ENCODE results near the gene AMACR.
"Not testable (repeated sequence)": the region's sequence is repeated elsewhere in the genome, so short reads cannot be mapped to it uniquely, and the experiment has no call there.

Gene AMACR

DNA sequence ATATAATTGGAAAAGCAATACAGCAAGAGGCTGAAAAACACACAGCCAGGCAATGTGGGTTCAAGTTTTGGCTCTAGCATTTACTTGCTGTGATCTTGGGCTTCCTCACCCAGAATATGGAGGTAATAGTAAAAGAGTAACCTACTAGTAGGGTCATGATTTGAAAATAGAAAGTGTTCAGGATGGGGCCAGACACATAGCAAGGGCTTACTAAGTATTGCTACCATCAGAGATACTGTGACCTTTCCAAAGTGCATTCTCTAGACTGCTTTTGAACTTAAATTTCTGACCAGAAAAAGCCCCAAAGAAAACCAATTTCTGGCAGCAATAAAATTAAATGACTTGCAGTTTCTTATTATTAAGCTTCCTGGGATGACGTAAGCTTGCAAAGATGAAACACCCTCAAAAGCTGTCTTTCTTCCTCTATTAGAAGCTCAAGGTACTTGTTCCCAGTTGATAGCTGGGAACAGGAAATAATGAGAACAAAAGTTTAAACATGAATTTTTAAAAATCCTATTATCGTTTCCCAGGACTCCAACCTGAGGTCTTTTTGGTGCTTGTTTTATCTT lies 43.6 kb downstream of the AMACR start:
- DNase-seq = no peak

DNA sequence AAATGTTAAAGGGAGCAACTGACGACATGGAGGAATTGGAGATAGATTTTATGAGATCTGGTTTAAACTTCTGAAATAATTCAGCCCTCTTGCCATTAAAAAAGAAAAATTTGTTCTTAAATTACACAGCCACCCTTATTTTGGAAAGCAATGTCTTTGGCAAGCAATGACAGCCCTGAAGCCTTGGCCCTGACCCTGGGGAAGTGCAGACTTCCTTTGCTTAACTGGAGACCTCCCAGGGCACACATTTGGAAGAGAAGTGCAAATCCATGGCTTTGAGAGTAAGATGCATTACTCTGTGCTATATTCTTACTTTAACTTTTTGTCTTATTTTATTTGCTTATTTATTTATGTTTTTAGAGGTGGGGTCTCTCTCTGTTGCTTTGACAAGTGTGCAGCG lies 49.7 kb downstream of the AMACR start:
- DNase-seq = no peak

- no peak for DNase-seq
Observed at GRCh38 chr5:33957577-33958150, 50.2 kb downstream of the AMACR start.

- DNase-seq = not testable (repeated sequence)
Observed at GRCh38 chr5:33952175-33952574, 55.7 kb downstream of the AMACR start.

- DNase-seq = no peak
Observed at GRCh38 chr5:33944543-33945132, 63.2 kb downstream of the AMACR start.

- no peak for DNase-seq
Observed at GRCh38 chr5:33941090-33941489, 66.8 kb downstream of the AMACR start.

DNA sequence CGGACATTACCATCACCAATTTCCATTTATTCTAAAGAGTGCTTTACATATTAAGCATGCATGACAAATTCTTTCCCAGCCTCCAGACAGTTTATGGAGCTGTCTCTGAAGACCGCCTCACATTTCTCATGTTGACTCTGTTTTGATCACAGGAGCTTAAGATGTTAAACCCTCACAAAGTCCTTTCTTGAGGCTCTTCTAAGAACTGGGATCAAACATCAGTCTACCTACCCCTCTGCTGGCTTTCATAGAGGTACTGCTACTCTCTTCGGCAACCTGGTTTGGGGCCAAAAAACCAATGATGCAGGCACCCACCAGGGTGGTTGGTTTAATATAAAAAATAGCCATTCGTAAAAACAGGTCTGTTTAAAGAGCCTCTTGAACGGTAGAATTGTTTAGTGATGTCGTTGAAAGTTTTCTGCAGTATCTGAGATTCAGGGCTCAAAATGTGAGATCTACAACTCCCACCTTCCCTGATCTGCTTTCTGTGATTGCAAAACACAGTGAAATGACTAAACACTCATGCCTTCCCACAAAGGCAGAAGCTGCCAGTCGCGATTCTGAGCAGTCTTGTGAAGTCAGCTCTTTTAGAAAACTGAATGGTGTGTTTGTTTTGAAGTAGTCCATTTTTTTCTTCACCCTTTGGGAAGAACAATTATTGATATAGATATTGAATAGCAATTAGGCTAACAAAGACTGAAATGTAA lies 68.1 kb downstream of the AMACR start:
- no peak for DNase-seq

GRCh38 chr5:33938881-33939280 lies 69.0 kb downstream of the AMACR start:
- DNase-seq = no peak

GRCh38 chr5:33938507-33938796 lies 69.4 kb downstream of the AMACR start:
- DNase-seq = no peak

DNA sequence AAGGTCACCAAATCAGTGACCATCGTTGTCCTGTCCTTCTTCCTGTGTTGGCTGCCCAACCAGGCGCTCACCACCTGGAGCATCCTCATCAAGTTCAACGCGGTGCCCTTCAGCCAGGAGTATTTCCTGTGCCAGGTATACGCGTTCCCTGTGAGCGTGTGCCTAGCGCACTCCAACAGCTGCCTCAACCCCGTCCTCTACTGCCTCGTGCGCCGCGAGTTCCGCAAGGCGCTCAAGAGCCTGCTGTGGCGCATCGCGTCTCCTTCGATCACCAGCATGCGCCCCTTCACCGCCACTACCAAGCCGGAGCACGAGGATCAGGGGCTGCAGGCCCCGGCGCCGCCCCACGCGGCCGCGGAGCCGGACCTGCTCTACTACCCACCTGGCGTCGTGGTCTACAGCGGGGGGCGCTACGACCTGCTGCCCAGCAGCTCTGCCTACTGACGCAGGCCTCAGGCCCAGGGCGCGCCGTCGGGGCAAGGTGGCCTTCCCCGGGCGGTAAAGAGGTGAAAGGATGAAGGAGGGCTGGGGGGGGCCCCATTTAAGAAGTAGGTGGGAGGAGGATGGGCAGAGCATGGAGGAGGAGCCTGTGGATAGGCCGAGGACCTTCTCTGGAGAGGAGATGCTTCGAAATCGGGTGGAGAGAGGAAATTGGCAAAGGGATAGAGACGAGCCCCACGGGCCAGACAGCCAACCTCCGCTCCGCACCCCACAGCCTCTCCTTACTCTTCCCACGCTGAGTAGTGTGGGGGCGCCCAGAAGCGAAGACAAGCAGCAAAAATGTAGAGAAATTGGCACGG lies 69.9 kb downstream of the AMACR start:
- DNase-seq = no peak

GRCh38 chr5:33937017-33937706 lies 70.7 kb downstream of the AMACR start:
- no peak for DNase-seq

DNA sequence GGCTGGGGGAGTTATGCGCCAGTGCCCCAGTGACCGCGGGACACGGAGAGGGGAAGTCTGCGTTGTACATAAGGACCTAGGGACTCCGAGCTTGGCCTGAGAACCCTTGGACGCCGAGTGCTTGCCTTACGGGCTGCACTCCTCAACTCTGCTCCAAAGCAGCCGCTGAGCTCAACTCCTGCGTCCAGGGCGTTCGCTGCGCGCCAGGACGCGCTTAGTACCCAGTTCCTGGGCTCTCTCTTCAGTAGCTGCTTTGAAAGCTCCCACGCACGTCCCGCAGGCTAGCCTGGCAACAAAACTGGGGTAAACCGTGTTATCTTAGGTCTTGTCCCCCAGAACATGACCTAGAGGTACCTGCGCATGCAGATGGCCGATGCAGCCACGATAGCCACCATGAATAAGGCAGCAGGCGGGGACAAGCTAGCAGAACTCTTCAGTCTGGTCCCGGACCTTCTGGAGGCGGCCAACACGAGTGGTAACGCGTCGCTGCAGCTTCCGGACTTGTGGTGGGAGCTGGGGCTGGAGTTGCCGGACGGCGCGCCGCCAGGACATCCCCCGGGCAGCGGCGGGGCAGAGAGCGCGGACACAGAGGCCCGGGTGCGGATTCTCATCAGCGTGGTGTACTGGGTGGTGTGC lies 71.4 kb downstream of the AMACR start, which contains the start of gene RXFP3:
TSS of gene RXFP3 (plus strand) at position 6 of the 636 bp plus-strand sequence. CDS start at position 361, 355 bp downstream.
- DNase-seq = no peak
